Measurements from ENCODE around the gene KIRREL1.

Gene KIRREL1

GRCh38 chr1:158002022-158002630 is 8.7 kb downstream of the KIRREL1 start:
- in situ Hi-C loops (cut with MboI; ENCODE audit: low pct_unique_long_range_greater_than_20kb, low sequenced_read_pairs) = no loop called here
- no peak for DNase-seq

GRCh38 chr1:158002631-158003405 is 9.4 kb downstream of the KIRREL1 start:
- DNase-seq = no peak
- in situ Hi-C loops (cut with MboI; ENCODE audit: low pct_unique_long_range_greater_than_20kb, low sequenced_read_pairs) = no loop called here

DNA sequence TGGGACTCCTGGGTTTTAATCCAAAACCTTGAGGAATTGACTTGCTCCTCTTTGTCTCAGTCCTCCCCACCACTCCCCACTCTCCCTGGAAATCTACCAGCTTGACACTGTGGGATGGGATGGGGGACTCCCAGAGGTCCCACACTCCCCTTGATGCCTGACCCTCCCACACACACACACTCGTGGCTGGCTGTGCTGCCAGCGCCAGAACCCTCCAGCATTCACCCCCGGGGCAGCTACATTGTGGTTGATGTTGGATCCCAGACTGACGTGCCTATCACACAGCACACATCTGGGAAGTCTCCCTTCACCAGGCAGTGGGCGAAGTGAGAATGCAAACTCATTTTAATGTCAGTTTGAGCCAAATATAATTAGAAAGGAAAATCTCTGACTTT is 10.0 kb downstream of the KIRREL1 start:
- in situ Hi-C loops (cut with MboI; ENCODE audit: low pct_unique_long_range_greater_than_20kb, low sequenced_read_pairs) = no loop called here
- no peak for DNase-seq

DNA sequence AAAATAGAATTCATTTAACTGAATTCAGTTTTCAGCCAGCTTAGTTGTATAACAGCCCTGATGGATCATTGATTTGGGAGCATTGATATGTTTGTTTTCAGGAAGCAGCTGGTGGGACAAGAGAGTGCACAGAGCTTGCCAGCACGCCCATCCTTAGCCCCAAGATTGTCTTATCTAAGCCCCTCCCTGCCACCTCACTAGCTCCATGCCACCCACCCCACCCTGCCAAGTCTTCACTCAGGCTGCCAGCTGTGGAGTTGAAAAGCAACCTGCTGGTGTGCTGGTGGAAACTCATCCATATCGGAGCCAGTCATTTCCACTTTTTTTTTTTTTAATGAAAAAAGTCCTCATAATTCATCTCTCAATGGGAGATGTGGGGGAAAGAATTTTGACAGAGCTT is 11.8 kb downstream of the KIRREL1 start:
- DNase-seq = no peak
- in situ Hi-C loops (cut with MboI; ENCODE audit: low pct_unique_long_range_greater_than_20kb, low sequenced_read_pairs) = no loop called here

DNA sequence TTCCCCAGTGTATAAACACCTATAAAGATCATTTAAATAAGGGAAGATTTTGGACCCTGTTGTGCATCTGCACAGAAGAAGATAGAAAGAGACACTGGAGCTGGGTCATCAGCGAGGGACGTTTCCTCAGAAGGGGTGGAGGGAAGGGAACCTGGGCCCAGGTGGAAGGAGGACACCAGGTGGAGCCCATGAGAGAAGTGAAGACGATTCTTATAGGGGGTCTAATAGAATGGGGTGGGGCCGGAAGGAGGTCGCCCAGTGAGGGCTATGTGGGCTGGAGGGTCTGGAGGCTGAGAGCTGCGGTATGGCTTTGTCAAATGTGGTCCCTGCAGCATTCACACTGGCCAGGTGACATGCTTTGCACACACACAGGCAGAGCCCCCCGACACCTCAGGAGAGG is 13.7 kb downstream of the KIRREL1 start:
- DNase-seq = no peak
- in situ Hi-C loops (cut with MboI; ENCODE audit: low pct_unique_long_range_greater_than_20kb, low sequenced_read_pairs) = no loop called here

DNA sequence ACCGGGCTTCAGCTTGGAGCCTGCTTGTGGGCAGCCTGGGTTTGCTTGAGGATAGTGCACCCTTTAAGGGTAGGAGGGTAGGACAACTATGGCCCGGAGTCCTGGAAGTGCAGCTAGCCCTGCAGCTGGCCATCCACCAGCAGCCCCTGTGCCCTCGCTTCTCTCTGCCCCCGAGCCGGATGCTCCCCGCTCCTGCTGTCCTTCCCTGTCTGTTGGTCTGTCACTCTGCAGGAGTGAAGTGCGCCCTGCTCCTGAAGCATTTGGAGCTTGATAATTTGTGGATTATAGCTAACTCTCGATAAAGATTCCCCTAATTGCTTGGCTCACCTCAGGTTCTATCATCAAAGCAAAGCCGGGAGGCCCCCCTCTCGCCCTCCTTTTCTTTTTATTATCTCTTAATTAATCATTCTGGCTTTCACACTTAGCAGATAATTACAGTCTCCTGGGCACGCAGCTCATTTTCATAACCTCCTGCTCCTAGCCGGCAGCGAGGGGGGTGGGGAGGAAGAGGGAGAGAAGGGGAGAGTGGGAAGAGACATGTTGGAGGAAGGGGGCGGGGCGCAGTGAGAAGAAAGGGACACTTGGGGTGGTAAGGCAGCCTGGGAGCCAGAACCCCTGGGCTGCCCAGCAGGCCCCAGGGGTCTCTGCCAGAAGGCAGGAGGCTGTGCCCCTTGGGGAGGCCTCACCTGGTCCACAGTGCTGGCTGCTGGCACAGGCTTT is 14.4 kb downstream of the KIRREL1 start:
- in situ Hi-C loops (cut with MboI; ENCODE audit: low pct_unique_long_range_greater_than_20kb, low sequenced_read_pairs) = no loop called here
- no peak for DNase-seq

GRCh38 chr1:158008630-158009029 is 15.2 kb downstream of the KIRREL1 start:
- DNase-seq = no peak
- in situ Hi-C loops (cut with MboI; ENCODE audit: low pct_unique_long_range_greater_than_20kb, low sequenced_read_pairs) = no loop called here

GRCh38 chr1:158011714-158012113 is 18.3 kb downstream of the KIRREL1 start:
- in situ Hi-C loops (cut with MboI; ENCODE audit: low pct_unique_long_range_greater_than_20kb, low sequenced_read_pairs) = no loop called here
- DNase-seq = no peak

DNA sequence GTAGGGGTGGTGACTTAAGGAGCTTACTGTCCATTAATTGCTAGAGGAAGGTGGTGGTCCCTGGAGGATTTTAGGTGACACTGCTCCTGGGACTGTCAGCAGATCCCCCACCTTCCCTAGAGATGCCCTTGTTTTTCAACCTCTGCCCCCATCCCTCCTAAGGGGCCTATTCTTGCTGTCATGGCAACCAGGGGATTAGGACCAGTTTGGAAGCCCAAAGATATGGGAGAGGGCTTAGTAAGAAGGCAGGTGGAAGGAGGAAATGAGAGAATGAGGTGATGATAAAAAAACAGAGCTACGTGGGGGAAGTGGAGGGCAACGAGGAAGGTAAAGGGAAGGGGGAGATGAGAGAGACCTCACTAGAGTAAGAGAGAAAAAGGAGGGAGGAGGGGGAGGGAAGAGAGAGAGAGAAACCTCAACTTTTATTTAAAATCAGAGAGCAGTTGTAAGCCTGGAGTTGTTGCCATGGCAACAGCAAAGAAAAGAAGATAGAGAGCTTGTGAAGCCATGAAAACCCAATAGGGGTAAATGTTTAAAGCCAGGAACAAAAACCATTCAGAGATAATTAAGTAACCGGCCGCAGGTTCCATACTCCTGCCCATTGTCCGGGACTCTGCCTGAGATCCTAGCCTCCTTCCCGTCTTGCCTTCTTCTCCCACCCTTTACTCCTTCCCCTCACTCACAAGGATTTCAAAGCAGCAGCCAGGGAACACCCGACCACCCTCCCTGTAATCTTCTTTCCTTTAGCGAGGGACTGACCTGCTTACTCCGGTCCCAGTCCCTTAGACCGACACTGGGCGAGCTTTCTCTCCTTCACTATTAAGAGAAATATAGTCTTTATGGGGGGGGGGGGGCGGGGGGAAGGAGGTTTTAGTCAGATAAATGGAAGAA is 20.6 kb downstream of the KIRREL1 start:
- DNase-seq = no peak
- in situ Hi-C loops (cut with MboI; ENCODE audit: low pct_unique_long_range_greater_than_20kb, low sequenced_read_pairs) = no loop called here

DNA sequence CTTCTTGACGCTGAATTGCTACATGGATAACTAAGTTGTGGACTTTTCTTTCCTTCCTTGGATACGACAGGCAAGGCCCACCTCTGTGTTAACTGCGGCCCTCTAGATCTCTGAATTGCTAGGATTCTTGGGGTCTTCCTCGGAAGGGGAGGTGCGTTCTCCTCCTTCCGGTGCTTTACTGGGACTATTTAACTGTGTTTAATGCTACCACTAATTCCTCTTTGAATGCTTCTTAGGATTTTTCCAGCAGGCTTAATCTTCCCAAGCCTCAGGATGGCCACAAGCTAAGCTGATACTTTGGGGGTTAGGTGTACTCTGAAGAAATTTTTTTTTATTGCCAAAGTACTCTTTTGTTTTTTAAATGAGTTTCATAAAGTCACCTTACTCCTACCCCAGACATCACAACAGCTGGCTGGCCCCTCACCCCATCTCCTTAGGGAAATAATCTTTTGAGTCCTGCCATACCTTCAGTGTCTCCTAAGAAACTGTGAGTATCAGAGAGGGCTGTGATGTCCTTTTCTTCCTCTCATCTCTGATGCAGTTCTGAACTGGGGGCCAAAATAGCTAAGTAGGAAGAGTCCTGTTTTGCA is 21.4 kb downstream of the KIRREL1 start:
- in situ Hi-C loops (cut with MboI; ENCODE audit: low pct_unique_long_range_greater_than_20kb, low sequenced_read_pairs) = no loop called here
- no peak for DNase-seq

GRCh38 chr1:158016651-158017335 is 23.3 kb downstream of the KIRREL1 start:
- in situ Hi-C loops (cut with MboI; ENCODE audit: low pct_unique_long_range_greater_than_20kb, low sequenced_read_pairs) = no loop called here
- no peak for DNase-seq

DNA sequence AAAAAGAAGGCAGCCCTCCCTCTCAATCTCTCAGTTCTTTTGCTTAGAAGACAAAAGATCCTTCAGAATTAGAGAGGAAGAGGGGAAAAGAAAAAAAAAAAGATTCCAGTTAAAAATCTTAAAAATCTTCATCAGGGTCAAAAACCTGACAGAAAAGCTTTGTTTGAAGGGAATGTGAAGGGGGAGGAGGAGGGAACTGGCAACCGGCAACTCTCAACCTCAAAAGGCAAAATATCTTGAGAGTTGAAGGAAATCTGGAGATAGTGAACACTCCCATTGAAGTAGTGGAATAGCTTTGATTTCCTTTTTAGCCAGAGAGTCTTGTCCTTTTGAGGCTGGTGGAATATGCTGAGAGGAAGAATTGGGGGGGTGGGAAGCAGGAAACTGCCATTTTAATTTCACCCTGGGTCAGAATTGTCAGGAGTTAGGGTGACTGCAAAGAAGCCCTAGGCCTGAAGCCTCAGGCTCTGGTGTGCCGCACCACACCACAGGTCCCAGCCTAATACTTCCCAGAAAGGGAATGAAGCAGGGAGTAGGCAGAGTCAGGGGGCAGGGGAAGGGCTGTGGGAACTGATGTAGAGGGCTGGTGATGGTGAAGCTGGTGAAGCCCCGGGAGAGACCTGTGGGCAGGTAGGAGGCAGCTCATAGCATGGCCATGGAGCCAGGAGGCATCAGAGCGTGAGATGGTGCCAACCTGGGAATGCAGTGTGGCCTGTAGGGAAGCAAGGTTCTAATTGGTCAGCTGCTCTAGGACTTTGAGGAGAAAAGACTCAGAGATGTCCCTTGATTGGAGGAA is 24.6 kb downstream of the KIRREL1 start:
- in situ Hi-C loops (cut with MboI; ENCODE audit: low pct_unique_long_range_greater_than_20kb, low sequenced_read_pairs) = no loop called here
- no peak for DNase-seq

GRCh38 chr1:158019171-158019868 is 25.9 kb downstream of the KIRREL1 start:
- no peak for DNase-seq
- in situ Hi-C loops (cut with MboI; ENCODE audit: low pct_unique_long_range_greater_than_20kb, low sequenced_read_pairs) = no loop called here

GRCh38 chr1:158020259-158020885 is 26.9 kb downstream of the KIRREL1 start:
- no peak for DNase-seq
- in situ Hi-C loops (cut with MboI; ENCODE audit: low pct_unique_long_range_greater_than_20kb, low sequenced_read_pairs) = no loop called here

DNA sequence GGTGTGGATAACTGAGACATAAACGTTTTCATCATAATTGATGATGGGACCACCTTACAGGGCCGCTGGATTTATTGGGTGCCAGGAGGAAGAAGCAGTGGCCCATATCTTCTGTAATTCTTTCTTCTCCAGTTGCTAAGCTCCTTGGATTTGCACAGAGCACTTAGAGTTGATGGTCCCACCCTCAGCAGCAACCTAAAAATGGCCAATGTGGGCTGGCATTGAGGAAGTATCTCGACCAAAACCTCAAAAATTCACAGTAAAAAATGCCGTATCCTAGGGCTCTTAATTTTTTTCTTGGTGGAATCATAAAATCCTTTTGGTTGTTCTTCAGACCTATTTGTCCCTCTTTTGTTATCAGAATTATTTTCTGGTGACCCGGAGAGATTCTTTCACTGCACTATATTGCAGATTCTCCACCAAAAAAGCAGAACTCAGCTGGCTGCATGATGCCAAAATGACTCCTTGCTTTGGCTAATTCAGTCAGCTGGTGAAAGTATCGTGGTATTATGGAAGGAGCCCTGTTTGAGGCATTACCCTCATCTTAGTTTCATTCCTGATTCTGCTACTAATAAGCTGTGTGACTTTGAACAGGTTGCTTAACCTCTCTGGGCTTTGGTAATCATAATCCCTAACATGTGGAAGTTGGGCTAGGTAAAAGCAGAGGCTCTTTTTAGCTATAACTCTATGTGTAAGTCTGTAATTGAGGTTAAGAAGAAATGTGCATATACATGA is 27.6 kb downstream of the KIRREL1 start:
- in situ Hi-C loops (cut with MboI; ENCODE audit: low pct_unique_long_range_greater_than_20kb, low sequenced_read_pairs) = no loop called here

DNA sequence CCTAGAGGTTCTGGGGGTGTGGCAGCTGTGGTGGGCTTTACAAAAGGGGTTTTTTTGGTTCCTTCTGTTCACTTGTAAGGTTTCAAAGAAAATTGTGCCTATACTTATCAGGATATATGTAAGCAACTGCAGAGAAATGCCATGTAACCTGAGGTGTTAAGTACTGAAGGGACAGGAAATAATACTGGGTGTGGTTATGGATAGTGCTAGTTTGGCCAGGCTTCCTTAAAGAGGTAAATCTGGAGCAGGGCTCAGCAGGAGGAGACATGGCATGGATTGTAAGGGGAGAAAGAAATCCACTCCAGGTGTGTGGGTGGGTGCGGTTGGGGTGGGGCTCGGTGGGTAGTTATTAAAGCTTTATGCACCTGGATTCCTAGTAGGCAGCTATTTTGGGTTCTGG is 28.3 kb downstream of the KIRREL1 start:
- in situ Hi-C loops (cut with MboI; ENCODE audit: low pct_unique_long_range_greater_than_20kb, low sequenced_read_pairs) = no loop called here
- no peak for DNase-seq

More for the DNA sequence above, 27.6 kb downstream of the KIRREL1 start:
- peak; percentile 25 for DNase-seq
